Stimulated activated CD8-positive, alpha-beta memory T cell treated with anti-CD3 and anti-CD28 coated beads, Interleukin-4, amount 100 ng/mL, for 24 hours (primary cell): ENCODE results near the gene HDLBP.
"Not testable (repeated sequence)": the region's sequence is repeated elsewhere in the genome, so short reads cannot be mapped to it uniquely, and the experiment has no call there.

Experiments used
- DNase-seq: peaks from one replicate; pipeline ENCODE4 v3.0.0-alpha.2; 2020; ENCODE audit warnings: low read depth

Gene HDLBP

DNA sequence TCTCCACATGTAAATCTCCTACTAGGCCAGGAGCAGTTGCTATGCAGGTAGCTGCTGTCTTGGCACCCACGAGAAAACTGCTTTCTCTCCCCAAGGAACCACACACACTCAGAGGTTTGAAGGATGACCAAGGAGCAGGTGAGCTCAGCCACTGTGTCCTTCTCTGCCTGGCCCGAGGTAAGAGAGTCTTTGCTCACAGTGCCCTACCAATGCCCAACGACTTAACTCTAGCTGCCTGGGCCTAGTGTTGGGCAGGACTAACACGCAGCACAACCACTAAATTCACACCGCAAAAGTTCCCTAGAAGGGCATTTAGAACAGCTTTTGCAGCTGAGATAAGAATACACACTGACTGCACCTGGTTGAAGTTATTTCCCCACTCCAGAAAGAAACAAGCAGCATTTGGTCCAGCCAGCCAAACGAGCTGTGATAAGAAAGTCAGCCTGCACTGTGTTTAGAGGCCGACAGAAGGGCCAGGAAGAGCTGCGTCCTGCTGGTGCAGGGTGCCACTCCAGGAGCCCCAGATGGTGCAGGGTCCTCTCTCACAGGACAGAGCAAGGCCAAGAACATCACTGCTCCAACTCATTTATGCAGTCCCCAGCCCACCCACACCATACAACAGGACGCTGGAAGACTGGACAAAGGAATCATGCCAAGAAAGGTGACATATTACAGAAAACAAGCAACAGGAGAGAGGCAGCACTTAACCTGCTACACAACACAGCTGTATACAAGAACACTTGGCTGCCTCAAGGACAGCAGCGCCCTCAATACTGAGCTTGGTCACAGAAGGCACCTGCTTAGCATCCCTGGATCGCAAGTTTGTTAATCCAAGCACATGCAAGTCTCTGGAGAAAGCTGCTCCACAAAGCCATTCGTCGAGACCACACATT is 12.5 kb downstream of the HDLBP start:
- no peak for DNase-seq

DNA sequence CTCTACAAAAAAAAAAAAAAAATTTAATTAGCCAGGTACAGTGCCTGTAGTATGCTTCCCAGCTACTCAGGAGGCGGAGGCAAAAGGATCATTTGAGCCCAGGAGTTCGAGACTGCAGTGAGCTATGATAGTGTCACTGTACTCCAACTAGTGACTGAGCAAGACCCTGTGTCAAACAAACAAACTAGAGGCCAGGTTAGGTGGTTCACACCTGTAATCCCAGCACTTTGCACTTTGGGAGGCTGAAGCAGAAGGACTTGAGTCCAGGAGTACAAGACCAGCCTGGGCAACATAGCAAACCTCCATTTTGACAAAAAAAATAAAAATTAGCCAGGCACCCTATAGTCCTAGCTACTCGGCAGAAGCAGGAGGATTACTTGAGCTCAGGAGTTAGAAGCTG is 13.4 kb downstream of the HDLBP start:
- DNase-seq = no peak

DNA sequence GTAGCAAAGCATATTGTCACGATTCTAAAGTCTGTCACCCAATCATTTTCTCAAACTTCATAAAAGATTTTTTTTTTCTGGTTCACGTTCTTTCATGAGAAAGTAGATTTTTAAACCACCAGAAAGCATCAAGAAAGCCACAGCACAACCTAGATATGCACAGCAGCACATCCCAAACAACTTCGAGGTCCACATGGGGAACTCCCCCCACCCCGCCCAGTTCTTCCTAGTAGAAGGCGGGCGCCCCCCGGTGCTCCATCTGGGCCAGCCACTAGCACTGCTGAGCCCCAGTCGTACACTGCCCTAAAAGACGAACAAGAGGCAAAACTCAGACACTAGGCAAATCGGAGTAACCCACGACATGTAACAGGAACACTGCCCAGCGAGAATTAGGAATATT is 15.5 kb downstream of the HDLBP start:
- peak; percentile 18 for DNase-seq

DNA sequence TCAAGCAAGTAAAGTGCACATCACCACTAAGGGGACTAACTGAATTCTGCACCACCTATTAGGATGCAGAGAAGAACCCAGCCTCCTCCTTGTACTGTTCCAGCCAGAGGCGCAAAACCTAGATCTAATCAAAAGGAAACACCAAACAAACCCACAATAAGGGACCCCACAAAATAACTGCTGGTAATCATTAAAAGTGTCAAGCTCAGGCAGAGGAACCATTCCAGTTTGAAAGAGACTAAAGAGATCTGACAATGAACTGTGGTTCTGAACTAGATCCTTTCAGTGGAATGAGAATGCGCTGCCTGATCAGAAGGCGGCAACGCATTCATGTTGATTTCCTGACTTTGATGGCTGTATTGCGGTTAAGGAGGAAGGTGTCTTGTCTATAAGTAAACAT is 16.8 kb downstream of the HDLBP start:
- DNase-seq = no peak

DNA sequence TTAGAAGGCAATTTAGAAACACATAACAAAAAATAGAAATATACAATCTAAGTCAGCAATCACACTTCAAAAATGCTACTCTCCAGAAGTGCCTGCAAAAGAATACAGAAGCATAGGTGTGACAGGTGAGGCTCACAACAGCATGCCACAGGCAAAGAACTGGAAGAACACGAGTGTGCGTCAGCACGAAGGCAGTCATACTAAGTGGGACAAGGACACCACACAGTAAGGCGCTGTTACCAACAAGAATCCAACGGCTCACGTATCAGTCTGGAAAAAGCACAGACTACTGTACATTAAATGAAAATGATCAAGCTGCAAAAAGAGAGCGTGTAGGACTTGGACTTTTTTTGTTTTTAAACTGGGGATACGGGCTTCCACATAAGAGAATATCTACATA is 18.7 kb downstream of the HDLBP start:
- no peak for DNase-seq

DNA sequence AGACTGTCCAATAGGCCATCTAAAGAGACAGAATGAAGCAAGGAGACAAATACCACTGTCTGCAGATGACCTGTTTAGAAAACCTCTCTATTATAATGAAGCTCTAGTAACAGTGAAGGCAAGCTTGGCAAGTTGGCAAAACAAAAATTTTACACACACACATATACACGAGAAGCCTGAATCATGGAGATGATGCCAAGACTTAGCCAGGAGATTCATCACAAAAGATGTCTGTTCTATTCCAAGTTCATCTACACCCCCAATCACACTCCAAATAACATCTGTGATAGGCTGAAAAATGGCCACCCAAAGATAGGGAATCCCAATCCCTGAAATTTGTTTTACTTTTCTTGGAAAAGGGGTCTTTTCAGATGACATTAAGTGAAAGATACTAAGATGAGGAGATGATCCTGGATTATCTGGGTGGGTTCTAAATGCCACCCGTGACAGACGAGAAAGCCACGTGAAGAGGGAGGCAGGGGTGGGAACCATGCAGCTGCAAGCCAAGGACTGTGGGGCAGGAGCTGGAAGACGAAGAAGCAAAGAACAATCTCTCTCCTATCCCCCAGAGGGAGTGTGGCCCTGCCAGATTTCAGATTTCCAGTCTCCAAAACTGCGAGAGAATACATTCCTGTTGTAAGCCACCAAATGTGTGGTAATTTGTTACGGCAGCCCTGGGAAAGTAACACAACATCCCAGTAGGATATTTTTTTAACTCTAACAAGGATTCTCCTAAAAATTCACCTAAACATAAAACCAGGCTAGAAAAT is 20.0 kb downstream of the HDLBP start:
- no peak for DNase-seq

DNA sequence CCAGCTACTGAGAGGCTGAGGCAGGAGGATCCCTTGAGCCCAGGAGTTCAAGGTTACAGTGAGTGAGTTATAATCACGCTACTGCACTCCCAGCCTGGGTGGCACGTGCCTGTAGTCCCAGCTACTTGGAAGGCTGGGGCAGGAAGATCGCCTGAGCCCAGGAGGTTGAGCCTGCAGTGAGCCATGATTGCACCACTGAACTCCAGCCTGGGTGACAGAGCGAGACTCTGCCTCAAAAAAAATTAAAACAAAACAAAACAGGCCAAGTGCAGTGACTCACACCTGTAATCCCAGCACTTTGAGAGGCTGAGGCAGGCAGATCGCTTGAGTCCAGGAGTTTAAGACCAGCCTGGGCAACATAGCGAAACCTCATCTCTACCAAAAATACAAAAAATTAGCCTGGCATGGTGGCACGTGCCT is 22.1 kb downstream of the HDLBP start:
- not testable (repeated sequence) for DNase-seq

DNA sequence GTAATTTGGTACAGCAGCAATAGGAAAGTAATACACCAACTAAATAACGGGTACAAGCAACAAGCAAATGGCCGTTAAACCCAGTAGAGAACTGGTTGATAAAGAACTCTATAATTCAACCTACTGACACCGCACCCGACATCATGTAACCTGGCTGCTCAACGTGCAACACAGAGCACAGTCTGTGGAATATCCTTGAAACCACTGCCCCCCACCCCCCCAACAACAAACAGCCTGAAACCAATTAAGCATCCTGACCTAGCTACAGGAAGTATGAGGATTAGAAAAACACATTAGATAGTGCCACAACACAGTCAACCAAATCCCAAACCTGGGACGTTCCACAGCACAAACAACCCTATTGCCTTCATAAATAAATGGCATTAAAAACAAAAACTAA is 23.5 kb downstream of the HDLBP start:
- DNase-seq = no peak

DNA sequence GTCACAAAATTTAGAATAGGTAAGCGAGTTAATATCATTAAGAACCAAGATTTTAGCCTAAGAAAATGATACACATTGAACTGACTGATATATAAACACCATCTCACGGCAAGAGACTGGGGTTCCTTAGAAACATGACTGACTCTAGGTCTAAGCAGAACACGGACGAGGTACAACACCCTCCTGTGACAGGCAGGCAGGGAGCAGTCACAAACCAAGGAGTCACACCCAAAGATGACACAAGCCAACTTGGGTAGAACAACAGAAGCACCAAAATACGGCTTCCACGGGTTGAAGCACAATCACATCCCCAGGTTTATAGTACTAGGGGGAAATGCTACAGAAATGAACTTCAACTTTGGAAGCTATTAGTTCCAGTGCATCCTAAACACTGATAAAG is 24.3 kb downstream of the HDLBP start:
- no peak for DNase-seq

DNA sequence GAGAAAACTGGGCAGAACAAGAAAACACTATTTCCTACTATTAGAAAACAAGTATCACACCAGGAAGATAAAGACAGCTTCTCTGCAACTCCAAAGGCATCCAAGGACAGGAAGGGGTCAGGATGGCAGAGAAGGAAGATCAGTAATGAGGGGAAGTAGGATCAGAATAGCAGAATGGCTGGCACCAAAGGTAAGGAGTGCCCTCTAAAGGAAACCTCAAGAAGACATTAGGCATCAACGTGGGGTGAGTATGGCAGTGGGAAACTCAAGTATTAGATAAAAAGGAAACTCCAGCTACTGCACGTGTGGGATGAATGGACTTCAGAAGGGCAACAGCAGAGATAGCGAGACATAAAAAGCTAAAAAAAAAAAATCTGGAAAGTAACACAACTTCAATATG is 25.9 kb downstream of the HDLBP start:
- DNase-seq = no peak

DNA sequence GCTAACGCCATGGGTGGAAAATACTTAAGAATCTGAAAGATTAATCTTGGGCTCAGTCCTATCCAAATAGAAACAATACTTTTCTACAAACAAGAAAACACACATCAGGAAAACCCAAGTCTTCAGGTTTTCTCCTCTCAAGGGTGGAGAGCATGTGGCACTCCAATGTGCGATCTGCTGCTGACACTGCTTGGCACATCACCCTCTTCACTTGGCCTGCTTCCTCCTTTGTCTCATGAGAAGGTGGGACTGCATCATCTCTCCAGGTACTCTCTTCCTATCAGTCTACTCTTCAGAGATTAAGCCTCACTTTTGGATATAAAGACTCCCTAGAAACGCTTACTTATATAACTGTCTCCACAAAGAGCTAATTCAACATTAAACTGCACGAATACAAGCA is 26.4 kb downstream of the HDLBP start:
- DNase-seq = no peak

DNA sequence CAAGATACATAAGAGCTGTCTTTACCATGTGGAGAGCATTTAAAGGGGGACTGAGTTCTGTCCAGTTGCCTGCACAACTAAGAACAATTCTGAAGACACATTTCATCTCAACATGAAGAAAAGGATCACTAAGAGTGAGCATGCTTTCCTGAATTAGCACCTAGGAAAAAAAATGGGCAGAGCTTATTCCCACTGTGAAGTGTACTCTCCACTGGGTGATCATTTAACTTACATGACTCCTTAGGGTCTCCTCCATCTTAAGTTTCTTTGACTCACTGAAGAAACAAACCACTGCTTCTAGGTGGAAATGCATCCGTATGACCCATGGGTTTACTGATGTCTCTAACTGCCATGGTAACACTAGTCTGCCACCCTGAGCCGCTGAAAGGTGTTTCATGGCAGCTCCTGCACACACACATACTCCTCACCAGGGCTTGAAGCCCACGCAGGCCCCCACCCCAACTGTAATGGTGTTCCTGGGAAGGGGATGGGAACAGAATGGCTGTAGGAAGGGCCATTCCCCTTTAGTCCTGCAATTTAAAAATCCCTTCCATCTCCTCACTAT is 27.1 kb downstream of the HDLBP start:
- DNase-seq = no peak

DNA sequence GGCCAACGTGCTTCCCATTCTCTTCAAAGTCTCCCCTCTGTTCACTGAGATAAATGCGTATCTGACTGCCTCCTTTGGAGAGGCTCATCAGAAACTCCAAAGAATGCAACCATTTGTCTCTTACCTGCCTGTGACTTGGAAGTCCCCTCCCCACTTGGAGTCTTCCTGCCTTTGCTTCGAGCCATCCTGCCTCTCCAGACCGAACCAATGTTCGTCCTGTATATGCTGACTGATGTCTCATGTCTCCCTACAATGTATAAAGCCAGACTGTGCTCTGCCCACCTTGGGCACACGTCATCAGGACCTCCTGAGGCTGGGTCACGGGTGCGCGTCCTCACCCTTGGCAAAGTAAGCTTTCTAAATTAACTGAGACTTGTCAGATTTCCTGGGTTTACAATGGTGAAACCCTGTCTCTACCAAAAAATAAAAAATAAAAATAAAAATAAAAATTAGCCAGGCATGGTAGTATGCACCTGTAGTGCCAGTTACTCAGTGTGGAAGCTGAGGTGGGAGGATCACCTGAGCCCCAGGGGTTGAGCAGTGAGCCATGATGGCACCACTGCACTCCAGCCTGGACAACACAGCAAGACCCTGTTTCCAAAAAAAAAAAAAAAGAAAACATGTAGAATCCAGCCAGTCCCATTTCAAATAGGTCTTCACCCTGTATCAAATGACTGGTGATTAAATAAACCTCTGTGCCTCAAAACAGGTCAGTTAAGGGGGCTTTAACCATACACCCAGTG is 29.0 kb downstream of the HDLBP start:
- DNase-seq = no peak

DNA sequence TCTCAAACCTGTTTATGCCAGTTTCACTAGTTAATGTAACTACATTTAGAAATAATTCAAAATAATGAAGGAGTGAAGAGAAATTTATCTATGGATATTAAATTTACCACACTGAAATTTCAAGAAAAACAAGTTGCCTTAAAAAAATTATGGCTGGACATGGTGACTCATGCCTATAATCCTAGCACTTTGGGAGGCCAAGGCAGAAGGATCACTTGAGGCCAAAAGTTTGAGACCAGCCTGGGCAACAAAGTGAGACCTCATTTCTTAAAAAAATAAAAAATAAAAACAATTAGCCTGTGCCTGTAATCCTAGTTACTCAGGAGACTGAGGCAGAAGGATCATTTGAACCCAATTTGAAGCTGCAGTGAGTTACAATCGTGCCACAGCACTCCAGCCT is 29.9 kb downstream of the HDLBP start:
- no peak for DNase-seq

DNA sequence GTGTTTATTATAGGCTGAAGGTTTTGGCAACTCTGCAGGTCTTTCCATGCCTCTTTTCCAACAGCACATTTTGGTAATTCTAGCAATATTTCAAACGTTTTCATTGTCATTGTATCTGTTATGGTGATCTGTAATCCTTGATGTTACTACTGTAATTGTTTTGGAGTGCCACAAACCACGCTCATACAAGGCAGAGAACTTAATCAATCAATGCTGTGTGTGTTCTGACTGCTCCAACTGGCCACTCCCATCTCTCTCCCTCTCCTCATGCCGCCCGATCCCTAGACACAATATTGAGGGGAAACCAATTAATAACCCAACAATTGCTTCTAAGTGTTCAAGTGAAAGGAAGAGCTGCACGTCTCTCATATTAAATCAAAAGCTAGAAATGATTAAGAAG is 32.9 kb downstream of the HDLBP start:
- no peak for DNase-seq

DNA sequence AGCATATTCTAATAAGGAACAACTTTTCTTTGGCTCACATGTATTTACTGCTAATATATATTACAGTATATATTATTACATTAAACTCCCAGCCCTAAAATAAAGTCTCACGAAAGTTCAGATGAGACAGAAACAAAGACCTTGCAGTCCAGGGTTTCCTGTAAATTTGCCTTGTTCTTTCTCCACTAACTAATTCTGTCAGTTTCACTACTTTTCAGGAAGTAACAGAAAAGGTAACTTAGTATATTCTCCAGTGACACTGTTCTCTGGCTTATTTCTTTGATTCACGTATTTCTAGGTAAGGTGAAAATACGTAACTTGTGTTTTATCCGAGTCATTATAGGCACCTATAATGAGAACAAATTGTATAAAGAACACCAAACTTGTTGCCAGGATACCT is 35.2 kb downstream of the HDLBP start:
- no peak for DNase-seq

DNA sequence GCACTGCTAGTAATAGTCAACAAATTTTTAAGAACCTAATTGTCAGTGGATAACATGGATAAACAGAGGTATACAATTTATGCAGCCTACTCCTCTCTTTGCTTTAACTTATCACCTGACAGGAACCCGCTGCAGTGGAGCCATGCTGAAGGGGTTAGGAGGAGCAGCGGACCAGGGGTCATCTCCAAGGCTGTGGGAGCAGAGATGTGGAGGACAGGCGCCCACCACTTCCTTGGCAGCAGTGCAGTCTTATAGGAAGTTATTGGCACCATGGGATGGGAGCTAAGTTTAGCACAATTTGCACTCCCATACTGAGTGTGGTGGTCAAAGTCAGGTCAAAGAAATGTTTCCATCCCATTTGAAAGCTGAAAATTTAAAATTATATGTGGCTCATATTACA is 35.6 kb downstream of the HDLBP start:
- DNase-seq = no peak

DNA sequence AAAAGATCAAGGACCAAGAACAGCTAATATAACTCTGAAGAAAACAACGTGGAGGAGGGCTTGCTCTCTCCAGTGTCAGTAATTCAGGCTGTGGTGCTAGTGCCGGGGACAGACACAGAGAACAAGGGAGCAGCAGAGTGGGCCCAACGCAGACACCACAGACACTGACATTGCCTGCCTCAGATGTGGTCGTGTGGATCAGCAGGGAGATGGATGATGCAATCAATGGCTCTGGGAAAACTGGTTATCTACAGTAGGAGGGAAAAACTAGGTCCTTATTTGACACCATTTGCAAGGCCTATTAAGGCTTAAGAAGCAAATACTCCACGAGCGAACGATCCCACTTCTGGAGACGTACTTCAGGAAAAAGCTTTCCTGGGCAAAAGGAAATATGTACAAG is 36.1 kb downstream of the HDLBP start:
- no peak for DNase-seq

DNA sequence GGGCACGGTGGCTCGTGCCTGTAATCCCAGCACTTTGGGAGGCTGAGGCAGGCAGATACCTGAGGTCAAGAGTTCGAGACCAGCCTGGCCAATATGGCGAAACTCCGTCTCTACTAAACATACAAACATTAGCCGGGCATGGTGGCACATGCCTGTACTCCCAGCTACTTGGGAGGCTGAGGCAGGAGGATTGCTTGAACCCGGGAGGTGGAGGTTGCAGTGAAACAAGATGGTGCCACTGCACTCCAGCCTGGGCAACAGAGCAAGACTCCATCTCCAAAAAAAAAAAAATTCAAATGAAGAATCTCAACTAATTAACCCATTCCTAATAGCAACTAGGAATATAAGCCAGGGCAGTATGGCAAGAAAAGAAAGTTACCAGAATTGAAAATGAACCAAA is 37.2 kb downstream of the HDLBP start:
- not testable (repeated sequence) for DNase-seq

DNA sequence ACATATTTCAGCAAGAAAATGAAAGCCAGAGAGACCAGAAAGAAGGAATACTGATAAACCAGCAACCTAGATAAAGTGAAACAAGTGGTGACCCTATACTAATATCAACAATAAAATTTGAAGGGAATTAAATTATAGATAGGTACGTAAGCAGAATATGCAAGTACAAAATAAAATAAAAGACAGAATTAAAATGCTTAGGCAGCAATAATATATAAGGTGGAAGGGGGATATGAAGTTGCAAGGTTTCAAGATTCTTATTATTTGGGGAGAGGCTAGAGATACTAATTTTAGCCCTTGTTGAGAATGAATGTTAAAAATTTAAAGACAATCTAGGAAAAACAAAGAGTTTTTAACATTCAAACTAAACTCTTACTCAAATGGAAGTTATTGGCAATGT is 39.6 kb downstream of the HDLBP start:
- DNase-seq = no peak

DNA sequence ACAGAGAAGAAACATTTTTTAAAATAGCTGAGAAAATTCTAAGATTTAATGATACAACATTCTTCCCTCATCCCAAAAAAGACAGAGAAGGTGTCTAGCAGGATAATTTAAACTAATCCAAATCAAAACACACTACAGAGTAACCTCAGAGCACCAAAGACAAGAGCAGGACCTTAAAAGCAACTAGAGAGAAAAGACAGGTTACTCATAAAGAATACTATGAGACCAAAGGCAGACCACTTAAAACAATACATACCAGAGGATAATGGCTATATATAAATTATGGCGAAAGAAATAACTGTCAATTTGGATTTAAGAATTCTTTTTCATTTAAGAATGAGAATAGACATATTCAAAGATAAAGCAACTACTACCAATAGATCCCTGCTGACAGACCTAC is 40.0 kb downstream of the HDLBP start:
- no peak for DNase-seq

DNA sequence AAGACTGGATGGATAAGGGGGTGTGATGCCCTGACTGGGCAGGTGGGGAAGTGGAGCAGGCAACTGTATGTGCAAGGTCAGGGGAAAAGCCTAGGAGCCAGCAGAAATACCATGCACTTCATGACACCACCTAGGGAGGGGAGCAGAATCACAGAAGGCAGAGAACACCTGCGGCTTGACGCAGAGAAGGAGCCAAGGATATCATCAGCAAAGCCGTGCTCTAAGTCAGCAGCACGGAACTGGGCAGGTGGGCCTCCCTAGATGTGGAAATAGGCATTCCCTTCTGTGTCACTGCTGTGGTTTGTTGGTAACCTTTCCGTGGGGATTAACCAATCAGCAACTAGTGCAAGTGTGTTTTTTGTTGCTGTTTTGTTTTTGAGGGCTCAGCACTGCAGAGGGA is 41.3 kb downstream of the HDLBP start:
- DNase-seq = no peak
